CD4-positive, alpha-beta T cell treated with Interleukin-21 for 1 hour (primary cell): ENCODE data around the gene ICA1.
"Not testable (repeated sequence)": the region's sequence is repeated elsewhere in the genome, so short reads cannot be mapped to it uniquely, and the experiment has no call there.

Experiments used
- DNase-seq: peaks from one replicate; pipeline ENCODE4 v3.0.0-alpha.2; 2020

Gene ICA1

GRCh38 chr7:8261711-8262695, at the start of gene ICA1:
ICA1 (minus strand) TSS chr7:8262167; CDS start chr7:8235926, 26,241 bp downstream.
- no peak for DNase-seq

DNA sequence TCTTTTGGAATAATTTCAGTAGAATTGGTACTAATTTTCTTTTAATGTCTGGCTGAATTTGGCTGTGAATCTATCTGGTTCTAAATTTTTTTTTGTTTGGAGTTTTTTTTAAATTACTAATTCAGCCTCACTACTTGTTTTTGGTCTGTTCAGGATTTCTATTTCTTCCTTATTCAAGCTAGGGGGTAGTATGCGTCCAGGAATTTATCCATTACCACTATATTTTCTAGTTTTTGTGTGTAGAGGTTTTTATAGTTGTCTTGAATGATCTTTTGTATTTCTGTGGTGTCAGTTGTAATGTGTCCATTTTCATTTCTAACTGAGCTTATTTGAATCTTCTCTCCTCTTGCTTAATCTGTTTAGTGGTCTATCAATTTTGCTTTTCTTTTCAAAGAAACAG, 48.9 kb upstream of the ICA1 start:
- no peak for DNase-seq

- DNase-seq, result no peak
Observed at GRCh38 chr7:8305625-8306388, 43.8 kb upstream of the ICA1 start.

- DNase-seq, result no peak
Observed at GRCh38 chr7:8305104-8305503, 43.1 kb upstream of the ICA1 start.

DNA sequence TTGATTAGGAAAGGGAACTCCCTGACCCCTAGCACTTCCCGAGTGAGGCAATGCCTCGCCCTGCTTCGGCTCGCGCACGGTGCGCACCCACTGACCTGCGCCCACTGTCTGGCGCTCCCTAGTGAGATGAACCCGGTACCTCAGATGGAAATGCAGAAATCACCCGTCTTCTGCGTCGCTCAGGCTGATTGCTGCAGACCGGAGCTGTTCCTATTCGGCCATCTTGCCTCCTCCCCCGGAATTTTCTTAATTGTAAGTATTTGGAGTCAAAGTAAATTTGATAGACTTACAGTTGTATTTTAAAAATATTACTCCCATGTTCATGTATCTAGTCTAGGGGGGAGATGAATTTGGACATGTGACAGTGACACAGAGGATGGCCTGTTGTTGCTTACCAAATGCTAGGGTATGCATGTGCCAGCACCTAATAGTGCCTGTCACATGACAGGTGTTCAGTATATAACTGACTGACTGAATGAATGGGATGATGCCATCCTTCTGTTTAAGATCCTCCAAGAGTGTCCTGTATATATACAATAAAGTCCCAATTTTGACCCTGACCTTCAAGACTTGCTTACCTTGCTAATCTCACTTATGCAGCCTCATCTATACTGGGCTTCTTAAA, 42.0 kb upstream of the ICA1 start:
- DNase-seq, result no peak

- not testable (repeated sequence) for DNase-seq
Observed at GRCh38 chr7:8297023-8297422, 35.1 kb upstream of the ICA1 start.

GRCh38 chr7:8296362-8296659, 34.3 kb upstream of the ICA1 start:
- DNase-seq, result no peak

DNA sequence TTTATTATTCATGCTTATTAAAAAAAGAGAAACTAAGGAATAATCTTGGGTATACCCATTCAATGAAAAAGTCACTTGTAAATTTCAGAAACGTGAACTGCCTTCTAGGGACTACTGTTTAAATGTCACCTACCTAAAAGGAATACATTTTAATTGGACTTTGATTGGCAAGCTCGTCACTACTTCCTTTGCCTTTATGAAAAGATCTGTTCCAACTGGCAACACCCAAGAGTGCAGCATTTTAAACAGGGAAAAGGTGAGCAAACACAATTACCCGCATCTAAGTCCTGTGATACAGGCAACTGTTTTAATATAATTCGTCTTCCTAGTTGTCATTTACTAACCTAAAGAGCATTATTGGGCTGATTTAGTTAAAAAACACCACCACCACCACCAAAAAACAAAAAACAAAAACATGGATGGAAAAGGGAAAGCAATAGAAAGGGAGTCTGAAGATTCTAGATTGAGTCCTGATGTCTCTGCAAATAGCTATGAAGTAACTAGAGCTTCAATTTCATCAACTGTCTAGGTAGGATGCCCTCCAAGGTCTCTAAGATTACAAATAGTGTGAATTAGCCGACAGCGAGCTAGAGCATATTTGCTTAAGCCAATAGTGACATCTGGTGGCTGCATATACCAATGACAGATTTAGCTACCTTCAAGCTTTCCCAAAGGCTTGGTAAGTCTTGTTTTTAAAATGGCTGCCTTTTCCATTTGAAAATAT, 33.8 kb upstream of the ICA1 start:
- peak; percentile 69 for DNase-seq

- DNase-seq, result no peak
Observed at GRCh38 chr7:8291397-8292141, 29.6 kb upstream of the ICA1 start.

DNA sequence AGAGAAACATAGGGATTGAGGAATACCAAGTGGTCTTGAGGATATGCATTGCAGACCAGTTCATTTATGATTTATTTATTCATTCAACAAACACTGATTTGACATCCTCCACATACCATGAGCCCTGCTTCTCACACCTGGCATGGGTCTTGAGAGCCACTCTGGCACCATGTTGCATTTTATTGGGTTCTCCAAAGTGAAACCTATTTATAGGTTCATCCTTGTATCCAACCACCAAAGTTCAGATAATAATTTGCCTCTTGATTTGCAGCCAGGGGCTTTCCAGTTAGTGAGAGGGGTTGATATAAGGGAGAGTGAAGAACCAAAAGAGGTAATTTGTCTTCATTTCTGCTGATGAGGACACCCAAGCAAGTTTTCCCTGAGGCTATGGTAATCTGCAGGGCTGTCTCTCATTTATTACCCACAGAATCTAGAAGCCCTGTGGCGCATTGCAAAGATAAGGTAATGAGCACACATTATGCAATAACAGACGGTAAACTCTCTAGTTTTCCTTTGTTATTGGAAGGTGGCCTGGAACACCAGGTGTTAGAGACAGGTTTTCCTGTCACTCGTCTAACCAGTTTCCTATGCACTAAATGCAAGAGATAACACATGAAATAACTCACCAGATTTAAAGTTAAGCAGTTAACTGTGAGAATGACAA, 28.8 kb upstream of the ICA1 start:
- DNase-seq, result no peak

DNA sequence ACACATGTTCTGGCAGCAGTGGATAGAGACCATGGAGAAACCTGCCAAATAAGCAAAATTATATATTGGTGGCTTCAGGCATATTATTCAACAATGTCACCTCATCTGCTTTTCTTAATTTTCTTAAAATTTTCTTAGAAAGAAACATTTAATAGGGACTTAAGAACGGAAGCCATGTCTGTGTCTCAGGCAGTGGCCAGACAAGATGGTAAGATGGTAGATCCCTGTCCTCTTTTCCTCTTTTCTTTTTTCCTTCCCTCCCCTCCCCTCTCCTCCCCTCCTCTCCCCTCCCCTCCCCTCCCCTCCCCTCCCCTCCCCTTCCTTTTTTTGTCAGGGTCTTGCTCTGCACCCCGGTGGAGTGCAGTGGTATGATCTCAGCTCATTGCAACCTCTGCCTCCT, 24.2 kb upstream of the ICA1 start:
- no peak for DNase-seq

GRCh38 chr7:8285155-8285554, 23.2 kb upstream of the ICA1 start:
- no peak for DNase-seq

DNA sequence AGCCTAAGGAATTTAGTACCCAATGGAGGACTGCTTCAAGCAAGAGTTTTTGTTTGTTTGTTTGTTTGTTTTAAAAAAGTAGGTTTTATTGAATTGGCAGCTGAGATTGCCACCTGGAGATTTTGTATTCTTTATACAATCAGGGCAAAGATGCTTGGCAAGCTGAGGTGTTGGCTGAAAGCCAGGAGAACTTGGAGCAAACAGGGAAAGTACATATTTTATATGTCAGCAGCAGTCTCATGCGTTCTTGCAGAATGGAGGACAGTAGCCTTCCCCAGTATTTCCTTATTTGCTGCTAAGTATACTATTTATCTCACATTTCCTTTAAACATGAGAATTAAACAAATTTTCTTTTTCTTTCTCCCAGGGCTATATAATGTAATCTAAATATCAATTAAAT, 22.6 kb upstream of the ICA1 start:
- no peak for DNase-seq

- no peak for DNase-seq
Observed at GRCh38 chr7:8283968-8284367, 22.0 kb upstream of the ICA1 start.

GRCh38 chr7:8282871-8283270, 20.9 kb upstream of the ICA1 start:
- no peak for DNase-seq

DNA sequence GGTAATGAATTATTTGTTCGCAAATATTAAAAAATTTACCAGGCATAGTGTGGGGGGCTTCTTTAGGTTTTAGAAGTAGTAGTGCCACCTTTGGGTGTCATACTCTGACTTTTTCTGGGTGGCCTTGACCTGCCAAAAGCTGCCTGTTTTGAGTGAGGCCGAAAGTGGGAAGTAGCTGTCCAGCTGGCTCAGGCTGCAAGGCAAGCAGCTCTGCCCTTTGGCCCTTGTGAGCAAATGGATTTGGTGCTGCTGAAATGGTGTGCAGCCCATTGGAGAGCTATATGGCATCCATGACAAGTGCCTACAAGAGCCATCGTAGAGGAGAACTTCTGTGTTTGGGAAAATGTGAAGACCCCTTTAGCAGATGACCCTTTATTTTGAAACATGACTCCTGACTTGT, 20.2 kb upstream of the ICA1 start:
- DNase-seq, result no peak

GRCh38 chr7:8278183-8278582, 16.2 kb upstream of the ICA1 start:
- DNase-seq, result no peak

DNA sequence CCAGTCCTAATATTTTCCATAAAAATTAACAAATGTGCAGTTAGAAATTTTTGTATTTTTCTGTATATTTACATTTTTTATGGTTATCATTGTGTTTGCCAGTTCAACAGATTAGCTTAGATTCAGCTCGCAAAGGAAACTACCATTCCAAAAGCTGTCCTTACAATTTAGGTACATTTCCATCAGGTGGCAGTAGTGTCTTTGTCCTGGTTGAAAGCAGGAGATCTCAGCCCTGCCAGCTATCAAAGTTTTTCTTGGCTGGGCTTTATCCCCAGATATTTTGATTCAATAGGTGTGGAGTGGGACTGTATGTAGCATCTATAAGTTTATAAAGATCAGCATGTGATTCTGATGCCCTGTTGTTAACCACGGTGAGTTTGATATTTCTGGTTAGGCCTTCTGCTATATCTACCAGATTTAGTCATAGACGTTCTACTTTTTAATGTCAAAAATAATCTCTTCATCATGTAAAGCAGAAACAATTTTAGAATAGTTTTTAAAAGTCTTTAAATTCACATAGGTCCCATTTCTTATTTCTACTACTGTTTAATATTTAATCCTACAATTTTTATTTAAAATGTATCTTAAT, 15.5 kb upstream of the ICA1 start:
- no peak for DNase-seq

GRCh38 chr7:8274589-8274988, 12.6 kb upstream of the ICA1 start:
- no peak for DNase-seq

- no peak for DNase-seq
Observed at GRCh38 chr7:8271960-8272359, 10.0 kb upstream of the ICA1 start.

DNA sequence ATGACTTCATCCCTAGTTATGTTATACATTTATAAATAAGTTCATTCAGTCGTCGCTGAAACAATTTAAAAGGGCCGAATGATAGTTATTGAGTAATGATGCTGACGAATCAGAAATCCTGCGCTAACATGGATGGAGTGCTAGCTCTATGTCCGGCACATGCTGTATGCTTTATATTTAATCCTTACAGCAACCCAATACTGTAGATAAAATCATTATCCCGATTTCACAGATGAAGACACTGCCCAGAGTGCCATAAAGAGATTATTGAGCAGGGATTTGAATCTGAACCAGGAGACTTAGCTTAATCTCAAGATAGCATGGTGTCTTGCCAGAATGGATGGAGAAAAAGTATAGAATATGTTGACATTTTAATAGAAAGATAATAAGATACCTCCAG, 1.1 kb upstream of the ICA1 start:
- DNase-seq, result no peak
